C4-2B (cell line): Measurements from ENCODE around the gene CHI3L1.

ENCODE experiments used
- CTCF ChIP-seq: fragments of 450-650 bp; conservative IDR thresholded peaks from 2 replicates; pipeline ENCODE4 v1.5.1; 2017; ENCODE audit warnings: mild to moderate bottlenecking
- ZFX ChIP-seq: fragments of 450-650 bp; IDR thresholded peaks from 2 replicates; pipeline ENCODE4 v1.6.1; 2017

- TF ChIP-seq CTCF (no peak), ZFX (no peak)
These were observed 3.4 kb upstream of the CHI3L1 start for GRCh38 chr1:203189951-203190352.
